Measurements from ENCODE around the gene NTF4.
"Not testable (repeated sequence)": the region's sequence is repeated elsewhere in the genome, so short reads cannot be mapped to it uniquely, and the experiment has no call there.

Gene NTF4

DNA sequence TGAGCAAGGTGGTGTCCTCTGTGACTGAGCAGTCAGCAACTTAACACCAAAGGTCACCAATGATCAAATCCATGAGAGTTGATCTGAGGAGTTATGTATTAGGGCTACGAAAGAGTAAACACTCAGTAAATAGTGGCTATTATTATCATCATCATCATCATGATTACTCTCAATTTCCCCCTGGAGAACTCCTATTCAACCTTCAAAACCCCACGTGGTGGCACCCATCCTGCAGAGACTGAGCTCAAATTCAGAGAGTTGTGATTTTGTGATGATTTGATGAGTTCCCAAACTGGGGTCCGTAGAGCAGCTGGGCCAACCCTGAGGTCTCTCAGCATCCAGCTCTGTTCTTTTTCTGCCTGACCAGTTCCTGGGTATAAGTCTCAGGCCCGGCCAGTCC lies 14.8 kb downstream of the NTF4 start:
- H3K4me3 Mint-ChIP-seq; H3K4me1 Mint-ChIP-seq (ENCODE audit: low read depth); H3K27me3 Mint-ChIP-seq; H3K27ac Mint-ChIP-seq; H3K36me3 Mint-ChIP-seq; H3K9me3 Mint-ChIP-seq (ENCODE audit: low read depth): not testable (repeated sequence)

GRCh38 chr19:49049011-49049410 lies 15.6 kb downstream of the NTF4 start, which contains the start of gene CGB8:
TSS of gene CGB8 (minus strand) at chr19:49049111. CDS start at chr19:49048739, 372 bp downstream.
- not testable (repeated sequence) for H3K4me1 Mint-ChIP-seq (ENCODE audit: low read depth); H3K9me3 Mint-ChIP-seq (ENCODE audit: low read depth); H3K27ac Mint-ChIP-seq; H3K27me3 Mint-ChIP-seq; H3K4me3 Mint-ChIP-seq; H3K36me3 Mint-ChIP-seq

- H3K27me3 Mint-ChIP-seq; H3K27ac Mint-ChIP-seq; H3K4me3 Mint-ChIP-seq; H3K4me1 Mint-ChIP-seq (ENCODE audit: low read depth); H3K36me3 Mint-ChIP-seq; H3K9me3 Mint-ChIP-seq (ENCODE audit: low read depth): not testable (repeated sequence)
These were observed 21.1 kb downstream of the NTF4 start, which contains the start of gene CGB5 for GRCh38 chr19:49043548-49043947. TSS of gene CGB5 (plus strand) at chr19:49043848. CDS start at chr19:49044210, 362 bp downstream.

- not testable (repeated sequence) for H3K27ac Mint-ChIP-seq; H3K36me3 Mint-ChIP-seq; H3K9me3 Mint-ChIP-seq (ENCODE audit: low read depth); H3K4me3 Mint-ChIP-seq; H3K4me1 Mint-ChIP-seq (ENCODE audit: low read depth); H3K27me3 Mint-ChIP-seq
These were observed 22.0 kb downstream of the NTF4 start for GRCh38 chr19:49042666-49043065.

DNA sequence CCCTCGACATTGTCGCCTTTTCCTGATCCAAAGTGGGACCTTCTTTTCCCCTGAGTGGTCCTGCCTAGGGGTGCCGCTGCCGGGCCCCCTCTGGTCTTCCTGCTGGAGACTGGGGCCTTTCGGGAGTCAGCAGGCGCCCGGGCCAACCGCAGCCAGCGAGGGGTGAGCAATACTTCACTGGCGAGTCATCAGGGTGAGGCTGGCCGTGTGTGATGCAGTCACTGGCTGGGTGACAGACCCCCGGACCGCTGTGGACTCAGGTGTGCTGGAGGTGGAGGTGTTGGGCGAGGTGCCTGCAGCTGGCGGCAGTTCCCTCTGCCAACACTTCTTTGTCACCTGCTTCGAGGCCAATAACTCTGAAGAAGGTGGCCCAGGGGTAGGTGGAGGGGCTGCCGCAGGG lies 22.4 kb downstream of the NTF4 start:
- H3K4me3 Mint-ChIP-seq: no peak overlapping the region

DNA sequence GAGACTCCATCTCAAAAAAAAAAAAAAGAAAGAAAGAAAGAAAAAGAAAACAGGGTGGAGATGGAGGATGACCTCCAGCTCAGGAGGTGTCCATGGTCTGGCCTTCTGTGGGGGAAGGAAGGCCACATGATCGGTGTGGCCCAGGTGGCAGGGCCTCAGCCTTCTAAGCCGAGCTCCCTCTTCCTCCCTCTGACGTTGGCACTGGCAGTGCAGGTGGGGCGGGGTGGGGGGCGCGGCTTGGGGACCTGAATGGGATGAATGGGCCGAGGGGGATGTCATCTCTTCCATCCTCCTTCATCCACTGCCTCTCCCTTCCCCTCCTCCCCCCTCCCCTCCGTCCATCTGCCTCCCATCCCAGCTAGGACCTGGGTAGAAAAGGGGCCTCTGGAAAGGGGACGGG lies 24.9 kb downstream of the NTF4 start:
- not testable (repeated sequence) for H3K9me3 Mint-ChIP-seq (ENCODE audit: low read depth); H3K4me1 Mint-ChIP-seq (ENCODE audit: low read depth); H3K36me3 Mint-ChIP-seq; H3K4me3 Mint-ChIP-seq; H3K27ac Mint-ChIP-seq; H3K27me3 Mint-ChIP-seq

More for the DNA sequence above, 22.4 kb downstream of the NTF4 start:
- H3K27me3 Mint-ChIP-seq: no peaks in the 10 kb centered on the region
- no peaks in the 10 kb centered on the region for H3K36me3 Mint-ChIP-seq
- no peaks in the 10 kb centered on the region for H3K9me3 Mint-ChIP-seq (ENCODE audit: low read depth)
- H3K27ac Mint-ChIP-seq: no peak overlapping the region
- H3K4me1 Mint-ChIP-seq (ENCODE audit: low read depth): no peaks in the 10 kb centered on the region

GRCh38 chr19:49038557-49039276 lies 25.9 kb downstream of the NTF4 start:
- H3K4me1 Mint-ChIP-seq (ENCODE audit: low read depth); H3K9me3 Mint-ChIP-seq (ENCODE audit: low read depth); H3K27me3 Mint-ChIP-seq; H3K27ac Mint-ChIP-seq; H3K36me3 Mint-ChIP-seq; H3K4me3 Mint-ChIP-seq: not testable (repeated sequence)

GRCh38 chr19:49038111-49038510 lies 26.5 kb downstream of the NTF4 start:
- H3K4me3 Mint-ChIP-seq, H3K36me3 Mint-ChIP-seq, H3K27ac Mint-ChIP-seq: not testable (repeated sequence)

GRCh38 chr19:49036815-49037214 lies 27.8 kb downstream of the NTF4 start, which contains the start of gene CGB1:
TSS of gene CGB1 (minus strand) at chr19:49036895. CDS start at chr19:49036711, 184 bp downstream.
- not testable (repeated sequence) for H3K4me3 Mint-ChIP-seq, H3K27ac Mint-ChIP-seq

More at GRCh38 chr19:49038111-49038510, 26.5 kb downstream of the NTF4 start:
- not testable (repeated sequence) for H3K9me3 Mint-ChIP-seq (ENCODE audit: low read depth); H3K4me1 Mint-ChIP-seq (ENCODE audit: low read depth); H3K27me3 Mint-ChIP-seq

GRCh38 chr19:49031642-49032301 lies 32.8 kb downstream of the NTF4 start, which contains the start of gene CGB2:
TSS of gene CGB2 (plus strand) at chr19:49031890. CDS start at chr19:49032096, 206 bp downstream.
- H3K4me3 Mint-ChIP-seq; H3K4me1 Mint-ChIP-seq (ENCODE audit: low read depth); H3K27ac Mint-ChIP-seq; H3K9me3 Mint-ChIP-seq (ENCODE audit: low read depth); H3K27me3 Mint-ChIP-seq; H3K36me3 Mint-ChIP-seq: not testable (repeated sequence)

More at GRCh38 chr19:49036815-49037214, 27.8 kb downstream of the NTF4 start, which contains the start of gene CGB1:
- H3K4me1 Mint-ChIP-seq (ENCODE audit: low read depth); H3K9me3 Mint-ChIP-seq (ENCODE audit: low read depth); H3K27me3 Mint-ChIP-seq; H3K36me3 Mint-ChIP-seq: not testable (repeated sequence)

- not testable (repeated sequence) for H3K9me3 Mint-ChIP-seq (ENCODE audit: low read depth); H3K27ac Mint-ChIP-seq; H3K4me1 Mint-ChIP-seq (ENCODE audit: low read depth); H3K36me3 Mint-ChIP-seq; H3K27me3 Mint-ChIP-seq; H3K4me3 Mint-ChIP-seq
These were observed 34.3 kb downstream of the NTF4 start for GRCh38 chr19:49030323-49030722.

DNA sequence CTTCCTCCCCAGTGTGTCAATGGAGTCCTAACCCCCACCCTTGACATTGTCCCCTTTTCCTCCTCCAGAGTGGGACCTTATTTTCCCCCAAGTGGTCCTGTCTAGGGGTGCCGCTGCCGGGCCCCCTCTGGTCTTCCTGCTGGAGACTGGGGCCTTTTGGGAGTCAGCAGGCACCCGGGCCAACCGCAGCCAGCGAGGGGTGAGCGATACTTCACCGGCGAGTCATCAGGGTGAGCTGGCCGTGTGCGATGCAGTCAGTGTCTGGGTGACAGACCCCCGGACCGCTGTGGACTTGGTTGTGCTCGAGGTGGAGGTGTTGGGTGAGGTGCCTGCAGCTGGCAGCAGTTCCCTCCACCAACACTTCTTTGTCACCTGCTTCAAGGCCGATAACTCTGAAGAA lies 34.9 kb downstream of the NTF4 start:
- not testable (repeated sequence) for H3K9me3 Mint-ChIP-seq (ENCODE audit: low read depth); H3K27me3 Mint-ChIP-seq; H3K27ac Mint-ChIP-seq

DNA sequence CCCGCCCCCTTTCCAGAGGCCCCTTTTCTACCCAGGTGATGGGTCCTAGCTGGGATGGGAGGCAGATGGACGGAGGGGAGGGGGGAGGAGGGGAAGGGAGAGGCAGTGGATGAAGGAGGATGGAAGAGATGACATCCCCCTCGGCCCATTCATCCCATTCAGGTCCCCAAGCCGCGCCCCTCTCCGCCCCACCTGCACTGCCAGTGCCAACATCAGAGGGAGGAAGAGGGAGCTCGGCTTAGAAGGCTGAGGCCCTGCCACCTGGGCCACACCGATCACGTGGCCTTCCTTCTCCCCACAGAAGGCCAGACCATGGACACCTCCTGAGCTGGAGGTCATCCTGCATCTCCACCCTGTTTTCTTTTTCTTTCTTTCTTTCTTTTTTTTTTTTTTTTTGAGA lies 35.9 kb downstream of the NTF4 start:
- not testable (repeated sequence) for H3K9me3 Mint-ChIP-seq (ENCODE audit: low read depth); H3K27ac Mint-ChIP-seq; H3K36me3 Mint-ChIP-seq; H3K4me3 Mint-ChIP-seq; H3K4me1 Mint-ChIP-seq (ENCODE audit: low read depth); H3K27me3 Mint-ChIP-seq

More for the DNA sequence above, 34.9 kb downstream of the NTF4 start:
- H3K4me3 Mint-ChIP-seq; H3K36me3 Mint-ChIP-seq; H3K4me1 Mint-ChIP-seq (ENCODE audit: low read depth): not testable (repeated sequence)

- not testable (repeated sequence) for H3K27me3 Mint-ChIP-seq; H3K36me3 Mint-ChIP-seq; H3K27ac Mint-ChIP-seq; H3K4me1 Mint-ChIP-seq (ENCODE audit: low read depth); H3K9me3 Mint-ChIP-seq (ENCODE audit: low read depth); H3K4me3 Mint-ChIP-seq
These were observed 39.0 kb downstream of the NTF4 start for GRCh38 chr19:49025599-49025998.

GRCh38 chr19:49025088-49025487 lies 39.5 kb downstream of the NTF4 start:
- not testable (repeated sequence) for H3K27ac Mint-ChIP-seq; H3K27me3 Mint-ChIP-seq; H3K4me3 Mint-ChIP-seq; H3K36me3 Mint-ChIP-seq; H3K9me3 Mint-ChIP-seq (ENCODE audit: low read depth); H3K4me1 Mint-ChIP-seq (ENCODE audit: low read depth)

DNA sequence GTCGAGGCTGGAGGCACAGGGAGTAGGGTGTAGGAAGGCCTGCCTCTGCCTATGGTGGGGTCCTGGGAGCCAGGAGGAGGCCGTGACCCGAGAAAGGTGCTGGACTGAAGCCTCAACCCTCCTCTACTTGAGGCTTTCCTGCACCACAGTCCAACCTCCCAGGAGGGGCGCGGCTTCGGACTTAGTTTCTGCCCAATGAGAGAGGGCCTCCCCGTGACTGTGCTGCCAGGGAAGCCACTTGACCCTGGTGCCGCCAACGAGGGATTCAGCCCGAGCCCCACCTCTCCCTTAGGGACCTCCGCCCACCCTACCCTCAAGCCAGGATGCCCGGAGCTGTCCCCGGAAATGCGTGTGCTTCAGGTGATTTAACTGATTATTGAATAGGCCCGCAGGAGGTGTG lies 40.4 kb downstream of the NTF4 start, which contains the start of gene CGB3:
Gene CGB3, minus strand, starts transcription at position 101 of the 400 bp plus-strand sequence. CDS start 362 bp downstream, outside the sequence.
- not testable (repeated sequence) for H3K36me3 Mint-ChIP-seq; H3K27me3 Mint-ChIP-seq; H3K4me3 Mint-ChIP-seq; H3K9me3 Mint-ChIP-seq (ENCODE audit: low read depth); H3K27ac Mint-ChIP-seq; H3K4me1 Mint-ChIP-seq (ENCODE audit: low read depth)

Measured in activated naive CD8-positive, alpha-beta T cell (primary cell).